HepG2 (cell line): ENCODE data around the gene PIMREG. TPM values are rescaled to one million over a fixed set of nuclear protein-coding genes. Genes with fewer than 3 reads are reported as not detected.

ENCODE experiments used
- CEBPZ ChIP-seq: IDR thresholded peaks from 2 replicates; pipeline ENCODE4 v1.6.1; 2012; ENCODE audit warnings: low read length, improper control_type of control experiment
- FOSL2 ChIP-seq: sonication (generic); formaldehyde crosslinking; IDR thresholded peaks from 2 replicates; pipeline ENCODE4 v1.4.0; 2020; ENCODE audit warnings: missing genetic modification reagents
- GLI4 ChIP-seq: sonication (generic); formaldehyde crosslinking; IDR thresholded peaks from 2 replicates; pipeline ENCODE4 v1.5.1; 2020; ENCODE audit warnings: missing genetic modification reagents, mild to moderate bottlenecking, moderate library complexity, borderline replicate concordance
- HDAC6 ChIP-seq: fragments of 200-600 bp; sonication (generic); IDR thresholded peaks from 2 replicates; pipeline ENCODE4 v1.7.0; 2017; ENCODE audit warnings: mild to moderate bottlenecking, antibody characterized with exemption, low read length, low read depth
- SALL2 ChIP-seq: sonication (generic); formaldehyde crosslinking; IDR thresholded peaks from 2 replicates; pipeline ENCODE4 v1.8.1; 2023; ENCODE audit warnings: mild to moderate bottlenecking, missing genetic modification reagents, inconsistent platforms
- SIX4 ChIP-seq: sonication (generic); formaldehyde crosslinking; IDR thresholded peaks from 2 replicates; pipeline ENCODE4 v1.4.0; 2020; ENCODE audit warnings: missing genetic modification reagents
- TAF15 ChIP-seq: fragments of 200-400 bp; formaldehyde crosslinking; IDR thresholded peaks from one replicate; pipeline ENCODE4 v1.6.1; 2018; ENCODE audit warnings: mild to moderate bottlenecking, low read depth, low read length; ENCODE audit not compliant: poor library complexity, severe bottlenecking
- U2AF1 ChIP-seq: fragments of 200-400 bp; formaldehyde crosslinking; optimal IDR thresholded peaks from 2 replicates; pipeline ENCODE3; 2017; ENCODE audit warnings: mild to moderate bottlenecking, low read depth, low read length
- ZNF629 ChIP-seq: sonication (generic); formaldehyde crosslinking; conservative IDR thresholded peaks from 2 replicates; pipeline ENCODE4 v1.5.0; 2020; ENCODE audit warnings: missing genetic modification reagents
- ZNF879 ChIP-seq: sonication (generic); formaldehyde crosslinking; IDR thresholded peaks from 2 replicates; pipeline ENCODE4 v1.8.1; 2023; ENCODE audit warnings: missing genetic modification reagents
- ZSCAN12 ChIP-seq: sonication (generic); formaldehyde crosslinking; IDR thresholded peaks from 2 replicates; pipeline ENCODE4 v1.9.0; 2021; ENCODE audit warnings: mild to moderate bottlenecking, missing genetic modification reagents
- polyA plus RNA-seq, 8 experiments: library from polyadenylated mRNA; depleted of rRNA in 3 of 8; stranded (reverse) in 7 of 8; unstranded in 1 of 8; fragments of >200 nt; fragmentation: Illumina TruSeq in 4 of 8; extraction: Trizol in 4 of 8; gene quantifications; 2 replicates each; pipeline versions ENCODE4 v1.2.1 to v1.2.3, GENCODE V29; 2011 to 2016; ENCODE audit warnings: low read depth in 4 of 8, missing spikeins in 1 of 8, mixed read lengths in 1 of 8; ENCODE audit not compliant: insufficient read depth in 1 of 8
- total RNA-seq, 5 experiments: library from RNA; depleted of rRNA; stranded (reverse); fragments of >200 nt; fragmentation: Illumina TruSeq; extraction: Trizol; gene quantifications; 2 replicates each; pipeline ENCODE4 v1.2.3, GENCODE V29; 2016; ENCODE audit warnings: low read depth in 1 of 5
- TF ChIP-seq, protein P1 (sequence below): sonication (generic); formaldehyde crosslinking; IDR thresholded peaks from one replicate; pipeline ENCODE4 v1.5.1; 2020; ENCODE audit warnings: mild to moderate bottlenecking, missing genetic modification reagents; ENCODE audit errors: not compliant biosample characterization
- TF ChIP-seq, protein P2 (sequence below): sonication (generic); formaldehyde crosslinking; conservative IDR thresholded peaks from 2 replicates; pipeline ENCODE4 v1.5.0; 2020; ENCODE audit warnings: missing genetic modification reagents

Gene PIMREG
- total and polyA plus RNA-seq, 2 of the 13 experiments (the other 11 are each of a cell fraction or from before 2014, with no cell fraction given): 15.6 to 30.3 TPM

DNA sequence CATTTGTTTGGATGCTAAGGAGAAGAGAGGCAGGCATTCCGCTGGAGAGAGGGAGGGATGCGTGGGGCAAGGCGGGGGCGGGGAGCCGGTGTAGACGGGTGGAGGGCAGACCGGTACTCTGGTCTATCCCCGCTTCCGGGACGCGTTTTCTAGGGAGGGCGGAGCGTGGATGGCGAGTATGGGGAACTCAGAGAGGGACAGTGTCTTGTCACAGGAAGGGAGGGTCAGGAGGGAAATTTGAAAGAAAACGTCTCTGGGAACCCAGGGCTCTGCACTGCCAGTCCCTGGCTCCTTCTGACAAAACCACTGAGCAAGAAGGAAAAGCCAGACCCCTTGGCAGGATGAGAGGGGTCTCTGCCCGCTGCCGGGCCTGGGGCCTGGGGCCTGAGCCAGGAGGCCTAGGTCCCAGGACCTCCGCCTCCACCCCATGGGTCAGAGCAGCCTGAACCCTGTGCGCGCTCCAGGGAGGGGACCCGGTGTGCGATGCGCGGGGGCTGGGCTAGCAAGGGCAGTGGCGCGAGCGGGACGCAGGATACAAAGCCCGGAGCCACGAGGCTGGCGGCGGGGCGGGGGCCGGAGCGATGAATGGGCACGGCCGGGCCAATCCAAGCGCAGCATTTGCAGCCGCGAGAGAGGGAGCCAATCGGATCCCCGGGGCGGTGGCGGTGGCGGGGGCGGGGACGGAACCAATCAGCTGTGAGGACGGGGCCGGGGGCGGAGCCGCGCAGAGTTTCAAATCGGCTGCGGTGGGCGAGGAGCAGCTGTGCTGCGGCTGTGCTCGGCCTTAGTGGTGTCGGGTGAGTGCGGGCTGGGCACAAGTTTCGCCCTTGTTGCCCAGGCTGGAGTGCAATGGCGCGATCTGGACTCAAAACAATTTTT is at the start of gene PIMREG (continued):
- TF ChIP-seq, protein P1, sequence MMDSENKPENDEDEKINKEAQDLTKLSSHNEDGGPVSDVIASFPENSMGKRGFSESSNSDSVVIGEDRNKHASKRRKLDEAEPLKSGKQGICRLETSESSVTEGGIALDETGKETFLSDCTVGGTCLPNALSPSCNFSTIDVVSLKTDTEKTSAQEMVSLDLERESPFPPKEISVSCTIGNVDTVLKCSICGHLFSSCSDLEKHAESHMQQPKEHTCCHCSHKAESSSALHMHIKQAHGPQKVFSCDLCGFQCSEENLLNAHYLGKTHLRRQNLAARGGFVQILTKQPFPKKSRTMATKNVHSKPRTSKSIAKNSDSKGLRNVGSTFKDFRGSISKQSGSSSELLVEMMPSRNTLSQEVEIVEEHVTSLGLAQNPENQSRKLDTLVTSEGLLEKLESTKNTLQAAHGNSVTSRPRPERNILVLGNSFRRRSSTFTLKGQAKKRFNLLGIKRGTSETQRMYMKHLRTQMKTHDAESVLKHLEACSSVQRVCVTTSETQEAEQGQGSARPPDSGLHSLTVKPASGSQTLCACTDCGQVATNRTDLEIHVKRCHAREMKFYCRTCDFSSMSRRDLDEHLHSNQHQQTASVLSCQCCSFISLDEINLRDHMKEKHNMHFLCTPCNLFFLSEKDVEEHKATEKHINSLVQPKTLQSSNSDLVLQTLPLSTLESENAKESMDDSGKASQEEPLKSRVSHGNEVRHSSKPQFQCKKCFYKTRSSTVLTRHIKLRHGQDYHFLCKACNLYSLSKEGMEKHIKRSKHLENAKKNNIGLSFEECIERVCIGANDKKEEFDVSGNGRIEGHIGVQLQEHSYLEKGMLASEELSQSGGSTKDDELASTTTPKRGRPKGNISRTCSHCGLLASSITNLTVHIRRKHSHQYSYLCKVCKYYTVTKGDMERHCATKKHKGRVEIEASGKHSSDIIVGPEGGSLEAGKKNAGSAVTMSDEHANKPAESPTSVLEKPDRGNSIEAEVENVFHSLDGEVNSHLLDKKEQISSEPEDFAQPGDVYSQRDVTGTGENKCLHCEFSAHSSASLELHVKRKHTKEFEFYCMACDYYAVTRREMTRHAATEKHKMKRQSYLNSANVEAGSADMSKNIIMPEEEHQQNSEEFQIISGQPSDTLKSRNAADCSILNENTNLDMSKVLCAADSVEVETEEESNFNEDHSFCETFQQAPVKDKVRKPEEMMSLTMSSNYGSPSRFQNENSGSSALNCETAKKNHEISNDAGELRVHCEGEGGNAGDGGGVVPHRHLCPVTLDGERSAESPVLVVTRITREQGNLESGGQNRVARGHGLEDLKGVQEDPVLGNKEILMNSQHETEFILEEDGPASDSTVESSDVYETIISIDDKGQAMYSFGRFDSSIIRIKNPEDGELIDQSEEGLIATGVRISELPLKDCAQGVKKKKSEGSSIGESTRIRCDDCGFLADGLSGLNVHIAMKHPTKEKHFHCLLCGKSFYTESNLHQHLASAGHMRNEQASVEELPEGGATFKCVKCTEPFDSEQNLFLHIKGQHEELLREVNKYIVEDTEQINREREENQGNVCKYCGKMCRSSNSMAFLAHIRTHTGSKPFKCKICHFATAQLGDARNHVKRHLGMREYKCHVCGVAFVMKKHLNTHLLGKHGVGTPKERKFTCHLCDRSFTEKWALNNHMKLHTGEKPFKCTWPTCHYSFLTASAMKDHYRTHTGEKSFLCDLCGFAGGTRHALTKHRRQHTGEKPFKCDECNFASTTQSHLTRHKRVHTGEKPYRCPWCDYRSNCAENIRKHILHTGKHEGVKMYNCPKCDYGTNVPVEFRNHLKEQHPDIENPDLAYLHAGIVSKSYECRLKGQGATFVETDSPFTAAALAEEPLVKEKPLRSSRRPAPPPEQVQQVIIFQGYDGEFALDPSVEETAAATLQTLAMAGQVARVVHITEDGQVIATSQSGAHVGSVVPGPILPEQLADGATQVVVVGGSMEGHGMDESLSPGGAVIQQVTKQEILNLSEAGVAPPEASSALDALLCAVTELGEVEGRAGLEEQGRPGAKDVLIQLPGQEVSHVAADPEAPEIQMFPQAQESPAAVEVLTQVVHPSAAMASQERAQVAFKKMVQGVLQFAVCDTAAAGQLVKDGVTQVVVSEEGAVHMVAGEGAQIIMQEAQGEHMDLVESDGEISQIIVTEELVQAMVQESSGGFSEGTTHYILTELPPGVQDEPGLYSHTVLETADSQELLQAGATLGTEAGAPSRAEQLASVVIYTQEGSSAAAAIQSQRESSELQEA: no peak
- TF ChIP-seq CEBPZ (no peak), HDAC6 (no peak), SALL2 (CRISPR knock-in tag) (no peak), ZNF879 (CRISPR knock-in tag) (0 out of 2 replicates have a peak, but pooled peaks have one; percentile 79), GLI4 (no peak), U2AF1 (peak; percentile 79), ZSCAN12 (no peak), TAF15 (peak; percentile 31), FOSL2 (no peak), SIX4 (CRISPR knock-in tag) (no peak), ZNF629 (no peak; the same call in 1 of the 2 replicates)
- TF ChIP-seq, protein P2, sequence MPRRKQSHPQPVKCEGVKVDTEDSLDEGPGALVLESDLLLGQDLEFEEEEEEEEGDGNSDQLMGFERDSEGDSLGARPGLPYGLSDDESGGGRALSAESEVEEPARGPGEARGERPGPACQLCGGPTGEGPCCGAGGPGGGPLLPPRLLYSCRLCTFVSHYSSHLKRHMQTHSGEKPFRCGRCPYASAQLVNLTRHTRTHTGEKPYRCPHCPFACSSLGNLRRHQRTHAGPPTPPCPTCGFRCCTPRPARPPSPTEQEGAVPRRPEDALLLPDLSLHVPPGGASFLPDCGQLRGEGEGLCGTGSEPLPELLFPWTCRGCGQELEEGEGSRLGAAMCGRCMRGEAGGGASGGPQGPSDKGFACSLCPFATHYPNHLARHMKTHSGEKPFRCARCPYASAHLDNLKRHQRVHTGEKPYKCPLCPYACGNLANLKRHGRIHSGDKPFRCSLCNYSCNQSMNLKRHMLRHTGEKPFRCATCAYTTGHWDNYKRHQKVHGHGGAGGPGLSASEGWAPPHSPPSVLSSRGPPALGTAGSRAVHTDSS (CRISPR knock-in tag): no peak
